Upper lobe of left lung (tissue), 4 donors: ENCODE measurements around the gene FAM13A.

Source experiments
- EP300 ChIP-seq, 4 donors: sonication (generic); formaldehyde crosslinking; IDR thresholded peaks; one replicate each; pipeline ENCODE4 v1.5.1; 2017; ENCODE audit warnings: antibody characterized with exemption in 4 of 4, control low read depth in 2 of 4
- POLR2A ChIP-seq, 4 donors: fragments of 450-650 bp; IDR thresholded peaks; one replicate each; pipeline ENCODE4 v1.5.1; 2016 to 2017; ENCODE audit warnings: antibody characterized with exemption in 4 of 4, mild to moderate bottlenecking in 2 of 4
- POLR2AphosphoS5 ChIP-seq, 2 donors: sonication (generic); formaldehyde crosslinking; IDR thresholded peaks; one replicate each; pipeline ENCODE4 v1.5.1; 2017; ENCODE audit warnings: antibody characterized with exemption in 2 of 2
- TF ChIP-seq, protein P1 (sequence below), 6 experiments: fragments of 450-650 bp in 4 of 6; fragments of 200-600 bp in 2 of 6; sonication (generic) in 2 of 6; IDR thresholded peaks; one replicate each; pipeline ENCODE4 v1.5.1; 2016 to 2019; ENCODE audit warnings: antibody characterized with exemption in 6 of 6

- TF ChIP-seq, protein P1, sequence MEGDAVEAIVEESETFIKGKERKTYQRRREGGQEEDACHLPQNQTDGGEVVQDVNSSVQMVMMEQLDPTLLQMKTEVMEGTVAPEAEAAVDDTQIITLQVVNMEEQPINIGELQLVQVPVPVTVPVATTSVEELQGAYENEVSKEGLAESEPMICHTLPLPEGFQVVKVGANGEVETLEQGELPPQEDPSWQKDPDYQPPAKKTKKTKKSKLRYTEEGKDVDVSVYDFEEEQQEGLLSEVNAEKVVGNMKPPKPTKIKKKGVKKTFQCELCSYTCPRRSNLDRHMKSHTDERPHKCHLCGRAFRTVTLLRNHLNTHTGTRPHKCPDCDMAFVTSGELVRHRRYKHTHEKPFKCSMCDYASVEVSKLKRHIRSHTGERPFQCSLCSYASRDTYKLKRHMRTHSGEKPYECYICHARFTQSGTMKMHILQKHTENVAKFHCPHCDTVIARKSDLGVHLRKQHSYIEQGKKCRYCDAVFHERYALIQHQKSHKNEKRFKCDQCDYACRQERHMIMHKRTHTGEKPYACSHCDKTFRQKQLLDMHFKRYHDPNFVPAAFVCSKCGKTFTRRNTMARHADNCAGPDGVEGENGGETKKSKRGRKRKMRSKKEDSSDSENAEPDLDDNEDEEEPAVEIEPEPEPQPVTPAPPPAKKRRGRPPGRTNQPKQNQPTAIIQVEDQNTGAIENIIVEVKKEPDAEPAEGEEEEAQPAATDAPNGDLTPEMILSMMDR (IDR thresholded peaks at IDR 0.05) = no peak
- no peak for TF ChIP-seq EP300 (IDR thresholded peaks at IDR 0.05)
- TF ChIP-seq POLR2A (IDR thresholded peaks at IDR 0.05) = no peak
- no peak for TF ChIP-seq POLR2AphosphoS5 (IDR thresholded peaks at IDR 0.05)
These were observed 300.8 kb downstream of the FAM13A start for GRCh38 chr4:88756149-88756548.
